ENCODE data around the gene SERAC1.

Gene SERAC1

GRCh38 chr6:158085261-158086053 lies 82.6 kb downstream of the SERAC1 start:
- H3K9me3 ChIP-seq (ENCODE audit: control insufficient read depth, low read depth, low read length) = no peaks in the 10 kb centered on the region
- H3K9ac ChIP-seq (ENCODE audit: low read length) = no peak overlapping the region
- no peak overlapping the region for H3K27ac ChIP-seq (ENCODE audit: low read length)
- no peaks in the 10 kb centered on the region for H3K27me3 ChIP-seq (ENCODE audit: control insufficient read depth, insufficient read depth, low read length)
- H3K4me1 ChIP-seq (ENCODE audit: control insufficient read depth, low read depth, low read length) = no peaks in the 10 kb centered on the region
- no peak overlapping the region for H3K4me3 ChIP-seq (ENCODE audit: low read length)
- H3K36me3 ChIP-seq (ENCODE audit: control insufficient read depth, low read depth, low read length) = peaks cover 10% of the 10 kb centered on the region

GRCh38 chr6:158083455-158084325 lies 84.4 kb downstream of the SERAC1 start:
- no peak overlapping the region for H3K27ac ChIP-seq (ENCODE audit: low read length)

GRCh38 chr6:158081657-158081935 lies 86.5 kb downstream of the SERAC1 start:
- no peak overlapping the region for H3K9ac ChIP-seq (ENCODE audit: low read length)
- H3K36me3 ChIP-seq (ENCODE audit: control insufficient read depth, low read depth, low read length) = peaks cover 13% of the 10 kb centered on the region
- no peaks in the 10 kb centered on the region for H3K27me3 ChIP-seq (ENCODE audit: control insufficient read depth, insufficient read depth, low read length)
- H3K4me1 ChIP-seq (ENCODE audit: control insufficient read depth, low read depth, low read length) = no peaks in the 10 kb centered on the region
- H3K9me3 ChIP-seq (ENCODE audit: control insufficient read depth, low read depth, low read length) = no peaks in the 10 kb centered on the region
- no peak overlapping the region for H3K4me3 ChIP-seq (ENCODE audit: low read length)
- no peak overlapping the region for H3K27ac ChIP-seq (ENCODE audit: low read length)

More at GRCh38 chr6:158083455-158084325, 84.4 kb downstream of the SERAC1 start:
- Histone ChIP-seq H3K4me1 (ENCODE audit: control insufficient read depth, low read depth, low read length) (no peaks in the 10 kb centered on the region), H3K4me3 (ENCODE audit: low read length) (no peak overlapping the region), H3K27me3 (ENCODE audit: control insufficient read depth, insufficient read depth, low read length) (no peaks in the 10 kb centered on the region), H3K9me3 (ENCODE audit: control insufficient read depth, low read depth, low read length) (no peaks in the 10 kb centered on the region), H3K9ac (ENCODE audit: low read length) (no peak overlapping the region), H3K36me3 (ENCODE audit: control insufficient read depth, low read depth, low read length) (peaks cover 6% of the 10 kb centered on the region)

- H3K9ac ChIP-seq (ENCODE audit: low read length) = no peak overlapping the region
- no peak overlapping the region for H3K4me3 ChIP-seq (ENCODE audit: low read length)
- H3K27me3 ChIP-seq (ENCODE audit: control insufficient read depth, insufficient read depth, low read length) = no peaks in the 10 kb centered on the region
- H3K27ac ChIP-seq (ENCODE audit: low read length) = no peak overlapping the region
- peaks cover 13% of the 10 kb centered on the region for H3K36me3 ChIP-seq (ENCODE audit: control insufficient read depth, low read depth, low read length)
- no peaks in the 10 kb centered on the region for H3K9me3 ChIP-seq (ENCODE audit: control insufficient read depth, low read depth, low read length)
- no peaks in the 10 kb centered on the region for H3K4me1 ChIP-seq (ENCODE audit: control insufficient read depth, low read depth, low read length)
Measured at GRCh38 chr6:158080849-158081656, 87.0 kb downstream of the SERAC1 start.

- Histone ChIP-seq H3K36me3 (ENCODE audit: control insufficient read depth, low read depth, low read length) (peaks cover 7% of the 10 kb centered on the region), H3K9me3 (ENCODE audit: control insufficient read depth, low read depth, low read length) (no peaks in the 10 kb centered on the region), H3K27me3 (ENCODE audit: control insufficient read depth, insufficient read depth, low read length) (no peaks in the 10 kb centered on the region), H3K9ac (ENCODE audit: low read length) (no peak overlapping the region), H3K4me3 (ENCODE audit: low read length) (no peak overlapping the region), H3K4me1 (ENCODE audit: control insufficient read depth, low read depth, low read length) (no peaks in the 10 kb centered on the region), H3K27ac (ENCODE audit: low read length) (no peak overlapping the region)
Measured at GRCh38 chr6:158078320-158078719, 89.7 kb downstream of the SERAC1 start.

GRCh38 chr6:158077676-158078075 lies 90.4 kb downstream of the SERAC1 start:
- H3K9me3 ChIP-seq (ENCODE audit: control insufficient read depth, low read depth, low read length) = no peaks in the 10 kb centered on the region

GRCh38 chr6:158076548-158076947 lies 91.5 kb downstream of the SERAC1 start:
- Histone ChIP-seq H3K9ac (ENCODE audit: low read length) (no peak overlapping the region), H3K27me3 (ENCODE audit: control insufficient read depth, insufficient read depth, low read length) (no peaks in the 10 kb centered on the region), H3K9me3 (ENCODE audit: control insufficient read depth, low read depth, low read length) (no peaks in the 10 kb centered on the region), H3K4me1 (ENCODE audit: control insufficient read depth, low read depth, low read length) (no peaks in the 10 kb centered on the region), H3K36me3 (ENCODE audit: control insufficient read depth, low read depth, low read length) (peaks cover 7% of the 10 kb centered on the region), H3K27ac (ENCODE audit: low read length) (no peak overlapping the region), H3K4me3 (ENCODE audit: low read length) (no peak overlapping the region)

More at GRCh38 chr6:158077676-158078075, 90.4 kb downstream of the SERAC1 start:
- H3K9ac ChIP-seq (ENCODE audit: low read length) = no peak overlapping the region
- H3K4me1 ChIP-seq (ENCODE audit: control insufficient read depth, low read depth, low read length) = no peaks in the 10 kb centered on the region
- no peak overlapping the region for H3K27ac ChIP-seq (ENCODE audit: low read length)
- H3K36me3 ChIP-seq (ENCODE audit: control insufficient read depth, low read depth, low read length) = peaks cover 7% of the 10 kb centered on the region
- H3K27me3 ChIP-seq (ENCODE audit: control insufficient read depth, insufficient read depth, low read length) = no peaks in the 10 kb centered on the region
- H3K4me3 ChIP-seq (ENCODE audit: low read length) = no peak overlapping the region

GRCh38 chr6:158073776-158074175 lies 94.3 kb downstream of the SERAC1 start:
- H3K9me3 ChIP-seq (ENCODE audit: control insufficient read depth, low read depth, low read length) = no peaks in the 10 kb centered on the region
- no peak overlapping the region for H3K9ac ChIP-seq (ENCODE audit: low read length)
- peaks cover 11% of the 10 kb centered on the region for H3K36me3 ChIP-seq (ENCODE audit: control insufficient read depth, low read depth, low read length)
- H3K4me3 ChIP-seq (ENCODE audit: low read length) = no peak overlapping the region
- H3K27me3 ChIP-seq (ENCODE audit: control insufficient read depth, insufficient read depth, low read length) = no peaks in the 10 kb centered on the region
- H3K4me1 ChIP-seq (ENCODE audit: control insufficient read depth, low read depth, low read length) = no peaks in the 10 kb centered on the region
- no peak overlapping the region for H3K27ac ChIP-seq (ENCODE audit: low read length)

GRCh38 chr6:158072083-158072721 lies 95.9 kb downstream of the SERAC1 start:
- Histone ChIP-seq H3K36me3 (ENCODE audit: control insufficient read depth, low read depth, low read length) (peaks cover 4% of the 10 kb centered on the region), H3K27ac (ENCODE audit: low read length) (no peak overlapping the region), H3K9me3 (ENCODE audit: control insufficient read depth, low read depth, low read length) (no peaks in the 10 kb centered on the region), H3K27me3 (ENCODE audit: control insufficient read depth, insufficient read depth, low read length) (no peaks in the 10 kb centered on the region), H3K4me1 (ENCODE audit: control insufficient read depth, low read depth, low read length) (no peaks in the 10 kb centered on the region), H3K4me3 (ENCODE audit: low read length) (no peak overlapping the region), H3K9ac (ENCODE audit: low read length) (no peak overlapping the region)

GRCh38 chr6:158071121-158072082 lies 96.7 kb downstream of the SERAC1 start:
- Histone ChIP-seq H3K9ac (ENCODE audit: low read length) (no peak overlapping the region), H3K4me3 (ENCODE audit: low read length) (no peak overlapping the region), H3K27ac (ENCODE audit: low read length) (no peak overlapping the region), H3K4me1 (ENCODE audit: control insufficient read depth, low read depth, low read length) (no peaks in the 10 kb centered on the region), H3K27me3 (ENCODE audit: control insufficient read depth, insufficient read depth, low read length) (no peaks in the 10 kb centered on the region), H3K9me3 (ENCODE audit: control insufficient read depth, low read depth, low read length) (no peaks in the 10 kb centered on the region), H3K36me3 (ENCODE audit: control insufficient read depth, low read depth, low read length) (peaks cover 4% of the 10 kb centered on the region)

Measured in iPS-18a (cell line).